VCaP (cell line): Measurements from ENCODE around the gene TNIP1.

Experiments
- H3K27ac ChIP-seq: fragments of 450-650 bp; 2 replicates; pipeline ENCODE4 v1.5.1; 2017
- CTCF ChIP-seq: fragments of 450-650 bp; conservative IDR thresholded peaks from 2 replicates; pipeline ENCODE4 v1.5.1; 2017; ENCODE audit warnings: mild to moderate bottlenecking, moderate library complexity

TNIP1 gene

GRCh38 chr5:151007430-151008209 is 73.2 kb downstream of the TNIP1 start:
- no peak for TF ChIP-seq CTCF
- no peak overlapping the region for H3K27ac ChIP-seq

DNA sequence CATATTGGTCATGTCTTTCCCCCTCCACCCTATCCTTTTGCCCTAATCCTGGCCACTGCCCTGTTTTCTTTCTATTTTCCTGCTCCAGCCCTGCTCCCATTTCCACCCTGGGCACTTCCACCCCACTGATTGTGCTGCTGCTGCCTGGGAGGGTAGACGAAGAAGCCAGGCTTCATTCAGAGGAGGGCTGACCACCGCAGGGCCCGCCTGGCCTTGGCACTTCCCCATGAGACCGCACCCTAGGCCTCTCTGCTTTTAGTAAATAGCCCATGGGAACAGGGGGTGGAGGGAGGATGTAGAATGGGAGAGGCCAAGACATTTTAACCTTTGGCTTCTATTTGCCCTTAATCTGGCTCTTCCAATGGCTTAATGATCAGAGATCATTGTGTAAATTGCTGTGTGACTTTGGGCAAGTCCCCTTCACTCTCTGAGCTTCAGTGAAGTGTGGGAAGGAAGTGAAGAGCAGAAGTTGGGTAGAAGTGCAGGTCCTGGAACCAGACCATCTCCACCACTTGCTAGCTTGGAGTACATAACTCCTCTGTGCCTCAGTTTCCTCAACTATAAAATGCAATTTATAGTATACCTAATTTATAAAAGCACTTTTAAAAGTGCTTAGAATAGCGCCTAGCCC is 74.0 kb downstream of the TNIP1 start:
- no peak for TF ChIP-seq CTCF
- no peak overlapping the region for H3K27ac ChIP-seq

GRCh38 chr5:151005950-151006576 is 74.8 kb downstream of the TNIP1 start:
- H3K27ac ChIP-seq, result no peak overlapping the region
- TF ChIP-seq CTCF, result no peak

- no peak overlapping the region for H3K27ac ChIP-seq
- TF ChIP-seq CTCF, result no peak
Observed at GRCh38 chr5:151005187-151005949, 75.5 kb downstream of the TNIP1 start.

GRCh38 chr5:151004499-151004898 is 76.3 kb downstream of the TNIP1 start:
- no peak for TF ChIP-seq CTCF

DNA sequence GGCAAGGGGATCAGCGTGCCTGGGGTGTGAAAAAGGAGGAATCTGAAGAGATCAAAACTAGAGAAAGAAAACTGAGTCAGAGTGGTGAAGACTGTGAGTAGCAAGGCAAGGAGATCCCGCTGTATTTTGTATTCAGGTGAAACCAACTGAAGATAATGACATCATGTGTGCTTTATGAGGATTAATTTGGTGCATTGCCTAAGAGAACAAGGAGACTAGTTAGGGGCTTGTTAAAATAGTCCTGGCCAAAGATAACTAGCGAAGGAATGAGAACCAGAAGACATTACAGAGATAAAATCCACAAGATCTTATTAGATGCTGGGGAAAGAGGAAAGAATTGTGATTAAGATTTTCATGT is 77.4 kb downstream of the TNIP1 start:
- H3K27ac ChIP-seq, result no peak overlapping the region
- no peak for TF ChIP-seq CTCF

More at GRCh38 chr5:151004499-151004898, 76.3 kb downstream of the TNIP1 start:
- no peak overlapping the region for H3K27ac ChIP-seq
